HFFc6 (cell line): ENCODE data around the gene PLA2G2D. TPM values are rescaled to one million over a fixed set of nuclear protein-coding genes. Genes with fewer than 3 reads are reported as not detected.

Experiments
- DNase-seq: peaks from one replicate; pipeline ENCODE4 v3.0.0-alpha.2; 2018
- H3K27ac Mint-ChIP-seq: 2 replicates; pipeline ENCODE4 v1.8.0; 2020; ENCODE audit warnings: mild to moderate bottlenecking, mixed read lengths
- H3K27me3 Mint-ChIP-seq: 2 replicates; pipeline ENCODE4 v1.8.0; 2021; ENCODE audit warnings: mild to moderate bottlenecking, moderate library complexity, mixed read lengths; ENCODE audit not compliant: insufficient read depth
- H3K36me3 Mint-ChIP-seq: 2 replicates; pipeline ENCODE4 v1.8.0; 2021; ENCODE audit warnings: low read depth, mixed read lengths
- H3K4me1 Mint-ChIP-seq: 2 replicates; pipeline ENCODE4 v1.8.0; 2020; ENCODE audit warnings: low read depth, mixed read lengths
- H3K4me3 Mint-ChIP-seq: 2 replicates; pipeline ENCODE4 v1.8.0; 2020; ENCODE audit warnings: mild to moderate bottlenecking, moderate library complexity, mixed read lengths
- H3K9me3 Mint-ChIP-seq: 2 replicates; pipeline ENCODE4 v1.8.0; 2020; ENCODE audit warnings: mild to moderate bottlenecking, mixed read lengths
- total RNA-seq, 6 experiments: library from RNA; stranded (reverse); fragmentation: NEBNext Ultra II Directional; extraction: Animal tissue kit (Norgen Biotek cat#: 25700); gene quantifications; 2 replicates in 1 of 6; 3 replicates in 5 of 6; pipeline ENCODE4 v1.2.3, GENCODE V29; 2021
- TF ChIP-seq, protein P1 (sequence below): fragments of 200-600 bp; sonication (generic); IDR thresholded peaks from 2 replicates; pipeline ENCODE4 v1.5.0; 2021; ENCODE audit warnings: antibody characterized with exemption, mild to moderate bottlenecking

PLA2G2D gene
- total RNA-seq, 6 experiments from 2014 or later = not detected

- no peaks in the 10 kb centered on the region for H3K9me3 Mint-ChIP-seq
- H3K27ac Mint-ChIP-seq = no peak within 1 kb of the TSS
- H3K4me1 Mint-ChIP-seq = peaks cover 12% of the 10 kb centered on the region; the same call in 1 of the 2 replicates
- H3K36me3 Mint-ChIP-seq = no peaks in the 10 kb centered on the region
- DNase-seq = no peak
- TF ChIP-seq, protein P1, sequence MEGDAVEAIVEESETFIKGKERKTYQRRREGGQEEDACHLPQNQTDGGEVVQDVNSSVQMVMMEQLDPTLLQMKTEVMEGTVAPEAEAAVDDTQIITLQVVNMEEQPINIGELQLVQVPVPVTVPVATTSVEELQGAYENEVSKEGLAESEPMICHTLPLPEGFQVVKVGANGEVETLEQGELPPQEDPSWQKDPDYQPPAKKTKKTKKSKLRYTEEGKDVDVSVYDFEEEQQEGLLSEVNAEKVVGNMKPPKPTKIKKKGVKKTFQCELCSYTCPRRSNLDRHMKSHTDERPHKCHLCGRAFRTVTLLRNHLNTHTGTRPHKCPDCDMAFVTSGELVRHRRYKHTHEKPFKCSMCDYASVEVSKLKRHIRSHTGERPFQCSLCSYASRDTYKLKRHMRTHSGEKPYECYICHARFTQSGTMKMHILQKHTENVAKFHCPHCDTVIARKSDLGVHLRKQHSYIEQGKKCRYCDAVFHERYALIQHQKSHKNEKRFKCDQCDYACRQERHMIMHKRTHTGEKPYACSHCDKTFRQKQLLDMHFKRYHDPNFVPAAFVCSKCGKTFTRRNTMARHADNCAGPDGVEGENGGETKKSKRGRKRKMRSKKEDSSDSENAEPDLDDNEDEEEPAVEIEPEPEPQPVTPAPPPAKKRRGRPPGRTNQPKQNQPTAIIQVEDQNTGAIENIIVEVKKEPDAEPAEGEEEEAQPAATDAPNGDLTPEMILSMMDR = no peak
- H3K27me3 Mint-ChIP-seq = peaks cover 32% of the 10 kb centered on the region
- H3K4me3 Mint-ChIP-seq = no peak within 1 kb of the TSS
Measured at GRCh38 chr1:20069874-20070273, 49.5 kb downstream of the PLA2G2D start, which contains the start of gene PLA2G5. Gene PLA2G5, plus strand, starts transcription at chr1:20070194. Its CDS starts 14,637 bp downstream, at chr1:20084831.

DNA sequence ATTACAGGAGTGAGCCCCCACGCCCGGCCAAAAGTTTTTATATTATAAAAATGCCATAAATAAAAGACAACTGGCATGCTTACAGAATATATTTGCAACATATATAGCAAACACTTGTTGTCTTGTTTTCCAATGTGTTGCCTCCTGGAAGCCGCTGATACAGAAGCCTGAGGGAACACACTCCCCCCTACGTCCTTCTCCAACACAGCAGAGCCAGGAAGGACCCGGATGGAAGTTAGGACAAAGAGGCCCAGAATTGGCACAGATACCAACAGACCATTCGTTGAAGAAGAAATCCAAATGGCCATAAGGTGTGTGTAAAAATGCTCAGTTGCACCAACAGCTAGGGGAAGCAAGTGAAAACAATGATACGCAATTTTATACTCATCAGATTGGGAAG lies 50.6 kb downstream of the PLA2G2D start:
- H3K4me1 Mint-ChIP-seq = peaks cover 17% of the 10 kb centered on the region
- H3K9me3 Mint-ChIP-seq = no peaks in the 10 kb centered on the region
- no peak overlapping the region for H3K27ac Mint-ChIP-seq
- no peak overlapping the region for H3K4me3 Mint-ChIP-seq
- TF ChIP-seq, protein P1 = no peak
- peaks cover 26% of the 10 kb centered on the region for H3K27me3 Mint-ChIP-seq
- no peak for DNase-seq
- no peaks in the 10 kb centered on the region for H3K36me3 Mint-ChIP-seq

GRCh38 chr1:20063861-20064292 lies 55.5 kb downstream of the PLA2G2D start:
- TF ChIP-seq, protein P1 = no peak
- H3K36me3 Mint-ChIP-seq = peaks cover 5% of the 10 kb centered on the region; the same call in 1 of the 2 replicates
- no peak overlapping the region for H3K4me3 Mint-ChIP-seq
- no peak overlapping the region for H3K27ac Mint-ChIP-seq
- DNase-seq = peak; percentile 85
- no peaks in the 10 kb centered on the region for H3K9me3 Mint-ChIP-seq
- peaks cover 6% of the 10 kb centered on the region for H3K27me3 Mint-ChIP-seq
- peaks cover 24% of the 10 kb centered on the region for H3K4me1 Mint-ChIP-seq

Other genes with a start within 250 kb of the PLA2G2D start
- 1 to 10 TPM; 5.4 to 8.3 (median 7.5) TPM for gene OTUD3, start 237.1 kb downstream of the PLA2G2D start, total RNA-seq
- gene PLA2G2E, start 195.9 kb downstream of the PLA2G2D start, total RNA-seq = not detected
- not detected for gene PLA2G2A, start 139.9 kb downstream of the PLA2G2D start, total RNA-seq
- not detected for gene PLA2G5, start 49.3 kb downstream of the PLA2G2D start, total RNA-seq
- not detected for gene PLA2G2F, start 19.8 kb upstream of the PLA2G2D start, total RNA-seq
- gene UBXN10, start 66.6 kb upstream of the PLA2G2D start, total RNA-seq = not detected
- not detected for gene PLA2G2C, start 67.0 kb upstream of the PLA2G2D start, total RNA-seq
- not detected for gene VWA5B1, start 171.3 kb upstream of the PLA2G2D start, total RNA-seq